Effector memory CD4-positive, alpha-beta T cell (primary cell): Measurements from ENCODE around the gene KHDC1L.
"Not testable (repeated sequence)": the region's sequence is repeated elsewhere in the genome, so short reads cannot be mapped to it uniquely, and the experiment has no call there.

ENCODE experiments used
- DNase-seq, 3 donors: peaks; one replicate each; pipeline ENCODE4 v3.0.0-alpha.2; 2020
- H3K27ac ChIP-seq: 2 replicates; pipeline ENCODE4 v1.7.0; 2013; ENCODE audit warnings: mild to moderate bottlenecking, low read length, moderate library complexity; ENCODE audit not compliant: insufficient read depth, poor library complexity, severe bottlenecking
- H3K27me3 ChIP-seq: replicated peaks from 2 replicates; pipeline ENCODE4 v1.7.0; 2013; ENCODE audit warnings: mild to moderate bottlenecking, low read length; ENCODE audit not compliant: insufficient read depth, control insufficient read depth, poor library complexity, severe bottlenecking
- H3K36me3 ChIP-seq: 2 replicates; pipeline ENCODE4 v1.7.0; 2013; ENCODE audit warnings: mild to moderate bottlenecking, low read length, moderate library complexity; ENCODE audit not compliant: control insufficient read depth, insufficient read depth
- H3K4me1 ChIP-seq: 2 replicates; pipeline ENCODE4 v1.7.0; 2013; ENCODE audit warnings: low read length, mild to moderate bottlenecking; ENCODE audit not compliant: control insufficient read depth, insufficient read depth, poor library complexity, severe bottlenecking
- H3K4me3 ChIP-seq: 2 replicates; pipeline ENCODE4 v1.7.0; 2013; ENCODE audit warnings: low read length, low read depth, mild to moderate bottlenecking; ENCODE audit not compliant: insufficient read depth, poor library complexity, severe bottlenecking
- H3K9me3 ChIP-seq: 2 replicates; pipeline ENCODE4 v1.7.0; 2013; ENCODE audit warnings: mild to moderate bottlenecking, low read length, moderate library complexity; ENCODE audit not compliant: control insufficient read depth
- total RNA-seq, 3 donors: gene quantifications; one replicate each; lab custom pipeline; 2026; lab: John Stamatoyannopoulos, UW

KHDC1L gene, protein sequence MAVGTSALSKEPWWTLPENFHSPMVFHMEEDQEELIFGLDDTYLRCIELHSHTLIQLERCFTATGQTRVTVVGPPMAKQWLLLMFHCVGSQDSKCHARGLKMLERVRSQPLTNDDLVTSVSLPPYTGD
- total RNA-seq = 0 reads per million in 3 donors

DNA sequence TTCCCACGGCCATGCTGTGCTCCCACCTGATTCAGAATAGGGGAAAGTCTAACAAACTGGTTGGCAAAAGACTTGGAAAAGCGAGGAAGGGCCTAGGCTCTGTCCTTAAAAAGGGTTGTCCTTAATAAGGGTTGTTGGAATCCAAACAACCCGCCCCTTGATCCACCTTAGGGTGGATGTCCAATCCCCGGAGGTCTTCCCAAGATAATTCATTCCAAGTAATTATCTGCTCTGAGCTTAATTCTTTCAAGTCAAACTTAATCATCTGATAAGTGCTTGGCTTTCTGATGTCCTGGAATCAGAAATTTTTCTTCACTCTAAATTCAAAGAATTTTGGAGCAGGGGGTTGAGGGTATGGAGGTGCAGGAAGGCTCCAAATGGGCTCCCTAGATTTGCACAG lies at the start of gene KHDC1L:
KHDC1L (minus strand) TSS at position 101 of the 400 bp plus-strand sequence; CDS start at position 13, 88 bp downstream.
- Histone ChIP-seq H3K4me1 (no peaks in the 10 kb centered on the region), H3K27ac (no peak within 1 kb of the TSS), H3K36me3 (no peaks in the 10 kb centered on the region), H3K27me3 (no peaks in the 10 kb centered on the region), H3K4me3 (no peak within 1 kb of the TSS), H3K9me3 (no peaks in the 10 kb centered on the region)
- no peak for DNase-seq

DNA sequence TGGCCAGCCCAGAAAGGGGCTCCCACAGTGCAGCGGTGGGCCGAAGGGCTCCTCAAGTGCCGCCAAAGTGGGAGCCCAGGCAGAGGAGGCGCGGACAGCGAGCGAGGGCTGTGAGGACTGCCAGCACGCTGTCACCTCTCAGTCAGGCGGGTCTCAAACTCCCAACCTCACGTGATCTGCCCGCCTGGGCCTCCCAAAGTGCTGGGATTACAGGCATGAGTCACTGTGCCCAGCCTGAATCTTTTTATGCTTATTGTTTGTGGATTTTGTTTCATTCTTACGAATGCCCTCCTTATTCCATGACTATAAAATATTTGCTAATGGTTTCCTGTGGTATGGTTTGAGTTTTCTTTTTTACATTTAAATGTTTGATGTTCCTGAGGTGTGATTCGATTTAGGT lies 44.0 kb upstream of the KHDC1L start:
- H3K4me3 ChIP-seq, H3K4me1 ChIP-seq, DNase-seq, H3K27me3 ChIP-seq, H3K27ac ChIP-seq, H3K36me3 ChIP-seq, H3K9me3 ChIP-seq: not testable (repeated sequence)

DNA sequence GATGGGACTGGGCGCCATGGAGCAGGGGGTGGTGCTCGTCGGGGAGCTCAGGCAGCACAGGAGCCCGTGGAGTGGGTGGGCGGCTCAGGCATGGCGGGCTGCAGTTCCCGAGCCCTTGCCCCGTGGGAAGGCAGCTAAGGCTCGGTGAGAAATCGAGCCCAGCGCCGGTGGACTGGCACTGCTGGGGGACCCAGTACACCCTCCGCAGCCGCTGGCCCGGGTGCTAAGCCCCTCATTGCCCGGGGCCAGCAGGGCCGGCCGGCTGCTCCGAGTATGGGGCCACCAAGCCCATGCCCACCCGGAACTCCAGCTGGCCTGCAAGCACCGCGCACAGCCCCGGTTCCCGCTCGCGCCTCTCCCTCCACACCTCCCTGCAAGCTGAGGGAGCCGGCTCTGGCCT lies 43.6 kb upstream of the KHDC1L start:
- not testable (repeated sequence) for H3K4me1 ChIP-seq, H3K27me3 ChIP-seq, H3K9me3 ChIP-seq, H3K36me3 ChIP-seq, DNase-seq, H3K27ac ChIP-seq, H3K4me3 ChIP-seq

DNA sequence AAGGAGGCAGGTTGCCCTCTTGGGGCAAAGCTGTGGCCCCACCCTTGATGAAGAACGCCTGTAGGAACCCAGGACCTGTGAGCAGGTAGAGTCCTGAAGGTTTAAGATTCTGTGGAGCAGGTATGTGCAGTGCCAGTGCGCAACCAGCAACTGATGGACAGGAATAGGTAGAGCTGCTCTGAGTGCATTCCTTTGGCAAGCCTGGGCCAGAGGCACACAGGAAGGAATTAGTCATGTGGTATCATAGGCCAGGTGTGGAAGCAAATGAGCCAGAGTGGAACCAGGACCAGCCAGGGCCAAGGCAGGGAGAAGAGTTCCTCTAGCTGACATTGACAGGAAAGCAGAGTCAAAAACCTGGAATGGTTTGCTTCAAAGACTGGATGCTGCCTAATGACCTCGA lies 39.1 kb upstream of the KHDC1L start:
- Histone ChIP-seq H3K4me1 (peaks cover 10% of the 10 kb centered on the region), H3K27me3 (no peaks in the 10 kb centered on the region), H3K27ac (no peak overlapping the region), H3K9me3 (no peaks in the 10 kb centered on the region), H3K36me3 (no peaks in the 10 kb centered on the region), H3K4me3 (no peak overlapping the region)
- no peak for DNase-seq

DNA sequence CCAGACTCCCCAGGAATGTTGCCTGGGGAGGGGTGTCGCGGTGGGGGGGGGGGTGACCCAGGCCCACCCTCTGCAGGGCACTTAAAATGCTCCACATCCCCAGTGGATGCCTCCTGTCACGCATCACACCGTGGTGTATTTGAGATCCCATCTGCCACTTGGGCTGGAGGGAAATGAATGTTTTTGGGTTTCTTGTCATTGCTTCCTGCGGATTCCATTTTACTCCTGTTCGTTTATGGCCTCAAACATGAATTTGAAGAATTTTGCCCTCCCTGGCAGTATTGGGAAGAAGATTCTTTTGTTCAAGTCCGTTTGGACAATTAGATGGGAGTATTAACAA lies 38.2 kb upstream of the KHDC1L start:
- no peak for DNase-seq
- H3K27ac ChIP-seq = no peak overlapping the region

DNA sequence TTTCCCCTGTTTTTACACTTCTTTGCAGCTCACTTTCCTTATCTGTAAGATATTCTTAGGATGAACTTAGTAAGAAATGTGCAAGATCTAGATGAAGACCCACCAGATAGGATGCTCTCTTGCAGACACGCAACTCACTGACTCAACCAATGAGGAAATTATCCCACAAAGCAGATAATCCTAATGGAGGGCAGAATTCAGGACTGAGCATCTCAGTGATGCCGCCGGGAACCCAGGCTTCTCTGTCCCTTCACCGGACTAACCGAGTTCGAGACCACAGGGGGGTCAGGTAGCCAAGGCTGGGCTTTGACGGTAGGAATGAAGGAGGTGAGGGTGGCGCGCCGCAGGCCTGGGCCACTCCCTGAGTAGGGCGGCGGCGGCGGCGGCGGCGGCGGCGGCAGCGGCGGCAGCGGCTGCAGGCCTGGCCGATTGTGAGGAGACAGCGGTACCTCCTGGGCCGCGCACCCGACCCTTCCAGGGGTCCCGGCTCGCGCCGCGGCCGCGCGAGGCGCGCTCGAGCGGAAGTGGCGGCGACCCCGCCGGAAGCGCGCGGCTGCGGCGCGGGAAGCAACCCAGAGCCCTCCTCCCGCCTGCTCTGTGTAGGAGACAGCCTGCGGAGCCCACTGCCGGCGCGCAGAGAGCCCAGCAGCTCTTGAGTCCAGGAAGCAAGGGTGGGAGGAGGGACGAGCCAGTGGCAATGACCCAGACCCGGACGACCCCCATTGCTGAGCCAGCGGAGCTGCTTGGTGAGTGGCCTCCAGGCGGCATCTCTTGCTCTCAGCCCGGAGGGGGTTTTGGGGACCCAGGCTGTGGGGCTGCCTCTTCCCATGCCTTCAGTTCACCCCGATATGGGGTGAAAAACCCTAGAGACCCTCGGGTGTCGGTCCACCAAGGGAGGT lies 37.6 kb upstream of the KHDC1L start, which contains the start of gene KHDC1:
KHDC1 (minus strand) TSS at position 526 of the 899 bp plus-strand sequence. CDS start 20,679 bp downstream, outside the sequence.
- peak; percentile 28 to 41 (median 31) for DNase-seq
- Histone ChIP-seq H3K36me3 (no peaks in the 10 kb centered on the region), H3K4me1 (peaks cover 10% of the 10 kb centered on the region), H3K4me3 (peak within 1 kb of the TSS; percentile 84), H3K27me3 (no peaks in the 10 kb centered on the region), H3K9me3 (no peaks in the 10 kb centered on the region), H3K27ac (peak within 1 kb of the TSS; percentile 51)

More for the DNA sequence above, 38.2 kb upstream of the KHDC1L start:
- no peaks in the 10 kb centered on the region for H3K27me3 ChIP-seq
- peaks cover 10% of the 10 kb centered on the region for H3K4me1 ChIP-seq
- H3K4me3 ChIP-seq = peak overlapping the region; percentile 84
- no peaks in the 10 kb centered on the region for H3K36me3 ChIP-seq
- H3K9me3 ChIP-seq = no peaks in the 10 kb centered on the region

DNA sequence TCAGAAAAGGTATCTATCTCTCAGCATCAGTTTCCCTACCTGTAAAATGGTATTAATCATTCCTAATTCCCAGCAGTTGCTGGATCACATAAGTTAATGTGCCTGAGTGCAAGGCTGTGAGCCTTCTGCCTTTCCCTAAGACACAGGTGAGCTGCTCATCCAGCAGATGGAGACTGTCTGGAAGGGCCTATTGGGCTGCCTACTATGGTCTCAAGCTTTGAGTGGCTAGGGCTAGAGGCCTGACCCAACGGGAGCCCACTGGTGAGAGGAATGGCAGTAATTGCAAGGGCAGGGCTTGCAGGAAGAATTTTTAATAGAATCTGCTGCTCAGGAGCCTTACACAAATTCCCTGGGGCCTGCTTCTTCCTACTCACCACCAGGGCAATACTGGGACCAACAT lies 33.4 kb upstream of the KHDC1L start:
- peaks cover 6% of the 10 kb centered on the region for H3K4me1 ChIP-seq
- H3K27ac ChIP-seq = no peak overlapping the region
- H3K36me3 ChIP-seq = no peaks in the 10 kb centered on the region
- no peaks in the 10 kb centered on the region for H3K9me3 ChIP-seq
- H3K4me3 ChIP-seq = no peak overlapping the region
- DNase-seq = no peak
- H3K27me3 ChIP-seq = no peaks in the 10 kb centered on the region

DNA sequence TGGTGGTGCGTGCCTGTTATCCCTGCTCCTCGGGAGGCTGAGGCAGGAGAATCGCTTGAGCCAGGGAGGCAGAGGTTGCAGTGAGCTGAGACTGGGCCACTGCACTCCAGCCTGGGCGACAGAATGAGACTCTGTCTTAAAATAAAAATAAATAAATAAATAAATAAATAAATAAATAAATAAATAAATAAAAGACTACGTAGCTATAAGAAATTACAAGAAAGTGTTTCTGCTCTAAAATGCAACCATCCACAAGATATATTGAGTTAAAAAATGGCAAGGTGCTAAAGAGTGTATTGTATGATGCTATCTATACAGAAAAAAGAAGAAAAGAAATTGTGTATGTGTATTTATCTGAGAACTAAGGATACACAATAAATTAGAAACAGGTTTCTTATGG lies 29.0 kb upstream of the KHDC1L start:
- not testable (repeated sequence) for DNase-seq, H3K4me3 ChIP-seq, H3K9me3 ChIP-seq, H3K36me3 ChIP-seq, H3K27ac ChIP-seq, H3K4me1 ChIP-seq, H3K27me3 ChIP-seq

DNA sequence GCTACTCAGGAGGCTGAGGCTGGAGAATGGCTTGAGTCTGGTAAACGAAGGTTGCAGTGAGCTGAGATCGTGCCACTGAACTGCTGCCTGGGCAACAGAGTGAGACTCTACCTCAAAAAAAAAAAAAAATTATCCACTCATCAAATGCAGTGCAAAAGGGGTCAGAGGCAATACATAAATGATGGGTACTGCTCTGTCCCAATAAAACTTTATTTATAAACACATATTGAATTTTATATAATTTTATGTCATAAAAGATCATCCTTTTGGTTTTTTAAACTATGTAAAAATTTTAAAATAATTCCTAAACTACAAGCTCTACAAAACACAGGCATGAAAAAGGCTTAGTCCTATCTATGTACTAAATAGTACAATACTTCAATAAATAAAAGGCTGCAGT lies 27.4 kb upstream of the KHDC1L start:
- no peaks in the 10 kb centered on the region for H3K9me3 ChIP-seq
- H3K27me3 ChIP-seq = no peaks in the 10 kb centered on the region
- no peaks in the 10 kb centered on the region for H3K36me3 ChIP-seq
- DNase-seq = no peak
- no peaks in the 10 kb centered on the region for H3K4me1 ChIP-seq
- no peak overlapping the region for H3K4me3 ChIP-seq
- H3K27ac ChIP-seq = no peak overlapping the region

DNA sequence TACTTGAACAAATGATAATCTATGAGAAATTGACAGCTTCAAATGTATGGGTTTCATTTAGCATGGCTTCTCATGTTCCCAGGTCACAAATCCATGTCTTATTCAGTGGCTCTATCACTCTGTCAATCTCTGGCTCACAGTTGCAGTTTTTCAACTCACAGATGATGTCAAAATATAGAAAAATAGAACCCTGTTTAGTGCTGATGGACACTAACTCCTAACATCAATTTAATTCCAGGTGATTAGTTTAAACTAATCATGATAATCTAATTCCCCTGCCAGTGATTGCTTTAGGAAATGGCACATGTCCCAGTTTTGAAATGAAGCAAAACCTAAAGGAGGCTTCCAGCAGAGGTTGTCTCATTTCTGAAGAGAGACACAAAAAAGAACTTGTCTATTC lies 24.7 kb upstream of the KHDC1L start:
- Histone ChIP-seq H3K36me3 (no peaks in the 10 kb centered on the region), H3K4me1 (no peaks in the 10 kb centered on the region), H3K27ac (no peak overlapping the region), H3K4me3 (no peak overlapping the region), H3K9me3 (no peaks in the 10 kb centered on the region), H3K27me3 (peaks cover 4% of the 10 kb centered on the region)
- no peak for DNase-seq
